Left lung (tissue), 10 donors: ENCODE data around the gene PMP22. TPM values are rescaled to one million over a fixed set of nuclear protein-coding genes. Genes with fewer than 3 reads are reported as not detected.

ENCODE experiments used
- ATAC-seq: fragments of 200-7000 bp; cut with Tn5 transposase; one replicate; pipeline ENCODE4 v1.9.1; 2020; ENCODE audit warnings: moderate library complexity
- DNase-seq, 4 donors: peaks; one replicate each; pipeline ENCODE4 v3.0.0-alpha.2; 2013 to 2020
- H3K27ac ChIP-seq, 2 donors: fragments of 200-600 bp; sonication (generic) in 1 of 2; one replicate each; pipeline versions ENCODE4 v1.5.0 to v1.8.0; 2020 to 2021
- H3K27me3 ChIP-seq, 2 donors: fragments of 200-600 bp; sonication (generic) in 1 of 2; one replicate each; pipeline versions ENCODE4 v1.5.0 to v1.8.0; 2020 to 2021
- H3K36me3 ChIP-seq, 2 donors: fragments of 200-600 bp; sonication (generic) in 1 of 2; one replicate each; pipeline versions ENCODE4 v1.5.0 to v1.8.0; 2020 to 2021
- H3K4me1 ChIP-seq, 2 donors: fragments of 200-600 bp; one replicate each; pipeline ENCODE4 v1.8.0; 2021
- H3K4me3 ChIP-seq, 2 donors: fragments of 200-600 bp; sonication (generic) in 1 of 2; one replicate each; pipeline versions ENCODE4 v1.5.0 to v1.8.0; 2020 to 2021; ENCODE audit warnings: mild to moderate bottlenecking in 1 of 2
- H3K9me3 ChIP-seq, 2 donors: fragments of 200-600 bp; sonication (generic) in 1 of 2; one replicate each; pipeline versions ENCODE4 v1.5.0 to v1.8.0; 2020 to 2021
- intact Hi-C, 2 donors: fragments of 100-400 bp; cut with DNase I; formaldehyde crosslinking; loops; one replicate each; pipeline versions ENCODE4 v1.11.2 to v1.14.2; 2022
- polyA plus RNA-seq, 6 donors: library from polyadenylated mRNA; unstranded; fragments of 120-200 nt; gene quantifications; one replicate each; pipeline ENCODE4 v1.2.1, GENCODE V29; 2013; ENCODE audit not compliant: insufficient read length in 6 of 6
- total RNA-seq, 2 donors: library from RNA; stranded (reverse); fragmentation: NEBNext Ultra II Directional; extraction: Animal tissue kit (Norgen Biotek cat#: 25700); gene quantifications; one replicate each; pipeline ENCODE4 v1.2.1, GENCODE V29; 2021
- TF ChIP-seq, protein P1 (sequence below), 2 donors: fragments of 200-600 bp; sonication (generic) in 1 of 2; IDR thresholded peaks; one replicate each; pipeline versions ENCODE4 v1.5.0 to v1.8.0; 2021; ENCODE audit warnings: antibody characterized with exemption in 2 of 2
- donor health status: DM: no; HTN: yes; CAD: no.
- donor health status: DM: no; HTN: no; CAD: no.

Gene PMP22
- total and polyA plus RNA-seq, 8 donors = 109 to 165 (median 135) TPM

DNA sequence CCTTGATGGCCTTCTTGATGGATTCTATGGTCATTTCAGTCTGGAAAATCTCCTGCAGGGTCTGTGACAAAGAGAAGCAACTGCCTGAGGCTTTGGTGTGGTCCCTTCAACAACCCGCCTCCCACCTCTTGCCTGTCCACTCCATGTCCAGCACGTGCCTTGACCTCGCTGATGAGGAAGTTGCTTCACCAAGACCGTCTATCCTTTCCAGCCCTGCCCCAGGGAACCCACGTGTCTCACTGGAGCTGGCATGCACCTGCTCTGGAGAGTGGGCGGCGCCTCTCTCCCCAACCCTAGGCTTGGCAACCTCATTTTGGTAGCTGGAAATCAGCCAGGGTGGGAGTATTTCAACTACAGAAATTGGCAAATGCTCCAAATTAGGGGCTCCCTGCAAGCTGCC, 43.6 kb upstream of the PMP22 start:
- H3K4me1 ChIP-seq = no peaks in the 10 kb centered on the region
- no peak for ATAC-seq
- intact Hi-C loops = no loop called here
- no peak overlapping the region for H3K27ac ChIP-seq
- no peak for DNase-seq
- TF ChIP-seq, protein P1, sequence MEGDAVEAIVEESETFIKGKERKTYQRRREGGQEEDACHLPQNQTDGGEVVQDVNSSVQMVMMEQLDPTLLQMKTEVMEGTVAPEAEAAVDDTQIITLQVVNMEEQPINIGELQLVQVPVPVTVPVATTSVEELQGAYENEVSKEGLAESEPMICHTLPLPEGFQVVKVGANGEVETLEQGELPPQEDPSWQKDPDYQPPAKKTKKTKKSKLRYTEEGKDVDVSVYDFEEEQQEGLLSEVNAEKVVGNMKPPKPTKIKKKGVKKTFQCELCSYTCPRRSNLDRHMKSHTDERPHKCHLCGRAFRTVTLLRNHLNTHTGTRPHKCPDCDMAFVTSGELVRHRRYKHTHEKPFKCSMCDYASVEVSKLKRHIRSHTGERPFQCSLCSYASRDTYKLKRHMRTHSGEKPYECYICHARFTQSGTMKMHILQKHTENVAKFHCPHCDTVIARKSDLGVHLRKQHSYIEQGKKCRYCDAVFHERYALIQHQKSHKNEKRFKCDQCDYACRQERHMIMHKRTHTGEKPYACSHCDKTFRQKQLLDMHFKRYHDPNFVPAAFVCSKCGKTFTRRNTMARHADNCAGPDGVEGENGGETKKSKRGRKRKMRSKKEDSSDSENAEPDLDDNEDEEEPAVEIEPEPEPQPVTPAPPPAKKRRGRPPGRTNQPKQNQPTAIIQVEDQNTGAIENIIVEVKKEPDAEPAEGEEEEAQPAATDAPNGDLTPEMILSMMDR (IDR thresholded peaks at IDR 0.05) = no peak
- no peaks in the 10 kb centered on the region for H3K27me3 ChIP-seq
- H3K36me3 ChIP-seq = no peaks in the 10 kb centered on the region
- no peak overlapping the region for H3K4me3 ChIP-seq
- no peaks in the 10 kb centered on the region for H3K9me3 ChIP-seq

DNA sequence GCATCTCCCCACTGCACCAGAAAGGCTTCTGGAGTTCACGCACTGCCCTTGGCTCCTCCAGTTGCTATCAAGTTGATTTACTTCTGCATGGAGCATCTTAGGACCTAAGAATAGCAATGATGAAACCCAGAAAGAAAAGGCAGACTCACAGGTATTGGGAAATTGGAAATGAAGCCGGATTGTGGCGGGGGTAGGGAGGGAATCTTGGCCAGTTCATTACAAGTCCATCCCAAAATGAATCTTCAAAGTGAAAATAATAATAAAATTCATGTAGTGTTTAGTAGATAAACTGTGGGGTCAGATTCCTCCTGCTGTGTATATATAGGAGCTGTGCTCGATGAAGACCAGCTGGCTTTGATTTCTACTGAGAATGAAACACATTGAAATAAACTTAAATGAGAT, 42.6 kb upstream of the PMP22 start:
- Histone ChIP-seq H3K36me3 (no peaks in the 10 kb centered on the region), H3K27me3 (no peaks in the 10 kb centered on the region), H3K9me3 (no peaks in the 10 kb centered on the region), H3K4me1 (no peaks in the 10 kb centered on the region), H3K4me3 (no peak overlapping the region), H3K27ac (no peak overlapping the region)
- peak in 2 of 4 donors; percentile 90 to 92 for DNase-seq
- ATAC-seq = peak; percentile 40
- TF ChIP-seq, protein P1 (IDR thresholded peaks at IDR 0.05) = no peak
- intact Hi-C loops = no loop called here

DNA sequence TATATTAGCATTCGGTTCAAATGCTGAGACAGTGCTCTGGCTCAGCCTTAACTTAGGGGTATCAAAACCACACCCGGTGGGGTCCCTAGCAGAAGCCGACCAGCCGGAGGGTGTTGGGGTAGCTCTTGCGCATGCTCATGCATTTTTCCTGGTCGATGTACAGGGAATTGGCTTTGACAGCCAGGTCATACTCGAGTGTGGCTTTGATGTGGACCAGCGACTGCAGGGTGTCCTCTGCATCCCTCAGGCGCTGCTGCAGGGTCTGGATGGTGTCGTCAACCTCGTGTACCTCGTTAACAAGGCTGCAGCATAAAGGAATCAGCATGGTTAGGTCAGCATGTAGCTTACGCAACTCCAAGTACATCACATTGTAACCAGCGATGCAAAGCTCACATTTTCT, 38.7 kb upstream of the PMP22 start:
- H3K27ac ChIP-seq = no peak overlapping the region
- TF ChIP-seq, protein P1 (IDR thresholded peaks at IDR 0.05) = no peak
- H3K9me3 ChIP-seq = no peaks in the 10 kb centered on the region
- no peak overlapping the region for H3K4me3 ChIP-seq
- intact Hi-C loops = no loop called here
- no peaks in the 10 kb centered on the region for H3K4me1 ChIP-seq
- DNase-seq (no peak), ATAC-seq (no peak)
- no peaks in the 10 kb centered on the region for H3K36me3 ChIP-seq
- no peaks in the 10 kb centered on the region for H3K27me3 ChIP-seq

DNA sequence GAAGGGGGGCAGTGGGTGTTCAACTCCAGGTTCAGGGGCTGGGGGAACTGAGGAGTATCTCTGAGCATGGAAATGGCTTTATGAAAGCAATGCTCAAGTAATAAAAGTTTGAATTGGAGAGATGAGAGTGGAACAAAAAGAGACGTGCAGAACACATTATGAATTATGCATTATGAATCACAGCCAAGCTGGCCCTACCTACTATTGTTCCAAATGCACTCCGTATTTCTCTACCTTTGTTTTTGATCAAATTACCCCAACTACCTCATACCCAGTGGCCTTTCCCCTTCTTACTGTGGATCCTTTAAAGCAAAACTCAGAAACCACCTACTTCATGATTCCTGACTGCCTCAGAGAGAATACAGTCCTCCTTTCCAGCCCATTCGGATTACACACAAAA, 38.1 kb upstream of the PMP22 start:
- ATAC-seq = no peak
- Histone ChIP-seq H3K27ac (no peak overlapping the region), H3K36me3 (no peaks in the 10 kb centered on the region), H3K9me3 (no peaks in the 10 kb centered on the region), H3K27me3 (no peaks in the 10 kb centered on the region), H3K4me1 (no peaks in the 10 kb centered on the region), H3K4me3 (no peak overlapping the region)
- intact Hi-C loops = no loop called here
- TF ChIP-seq, protein P1 (IDR thresholded peaks at IDR 0.05) = no peak
- no peak for DNase-seq

DNA sequence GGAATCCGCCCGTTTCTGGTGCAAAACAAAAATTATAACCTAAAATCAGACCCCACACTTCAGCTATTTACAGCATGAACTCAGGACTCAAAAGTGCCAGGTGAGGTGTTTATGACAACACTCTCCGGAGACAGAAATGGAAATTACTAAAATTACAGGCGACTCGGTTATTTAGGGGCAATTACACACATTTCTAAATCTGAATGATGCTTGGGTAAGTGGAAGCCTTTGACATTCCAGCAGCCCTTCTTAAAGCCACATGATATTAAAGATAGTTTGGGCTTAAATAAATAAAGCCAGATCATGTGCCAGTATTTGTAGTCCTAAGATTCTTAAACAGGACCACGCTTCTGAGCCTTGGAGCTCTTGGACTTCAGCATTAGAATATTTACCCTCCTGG, 36.7 kb upstream of the PMP22 start:
- no peaks in the 10 kb centered on the region for H3K36me3 ChIP-seq
- intact Hi-C loops = no loop called here
- no peaks in the 10 kb centered on the region for H3K9me3 ChIP-seq
- ATAC-seq (no peak), DNase-seq (no peak)
- H3K27me3 ChIP-seq = no peaks in the 10 kb centered on the region
- TF ChIP-seq, protein P1 (IDR thresholded peaks at IDR 0.05) = no peak
- no peak overlapping the region for H3K4me3 ChIP-seq
- H3K27ac ChIP-seq = no peak overlapping the region
- no peaks in the 10 kb centered on the region for H3K4me1 ChIP-seq
